Heart left ventricle (tissue), 16 donors: ENCODE results near the gene TMTC4. TPM values are rescaled to one million over a fixed set of nuclear protein-coding genes. Genes with fewer than 3 reads are reported as not detected.
"Not testable (repeated sequence)": the region's sequence is repeated elsewhere in the genome, so short reads cannot be mapped to it uniquely, and the experiment has no call there.

Experiments used
- ATAC-seq, 4 donors: fragments of 200-7000 bp; cut with Tn5 transposase; one replicate each; pipeline ENCODE4 v1.9.1; 2020 to 2022; ENCODE audit warnings: moderate library complexity in 4 of 4, mild to moderate bottlenecking in 3 of 4, moderate number of reproducible peaks in 1 of 4
- DNase-seq, 5 donors: peaks; one replicate each; pipeline ENCODE4 v3.0.0-alpha.2; 2020
- H3K27ac ChIP-seq, 12 donors: fragments of 200-600 bp; sonication (generic) in 4 of 12; one replicate each; pipeline versions ENCODE4 v1.5.0 to v1.8.0; 2016 to 2022; ENCODE audit warnings: mild to moderate bottlenecking in 2 of 12
- H3K27me3 ChIP-seq, 9 donors: fragments of 200-600 bp; sonication (generic) in 2 of 9; one replicate each; pipeline versions ENCODE4 v1.5.1 to v1.8.0; 2016 to 2022; ENCODE audit warnings: mild to moderate bottlenecking in 3 of 9
- H3K36me3 ChIP-seq, 9 donors: fragments of 200-600 bp; sonication (generic) in 2 of 9; one replicate each; pipeline versions ENCODE4 v1.5.0 to v1.8.0; 2018 to 2022; ENCODE audit warnings: mild to moderate bottlenecking in 2 of 9
- H3K4me1 ChIP-seq, 12 donors: fragments of 200-600 bp; sonication (generic) in 4 of 12; one replicate each; pipeline versions ENCODE4 v1.5.0 to v1.8.0; 2016 to 2022; ENCODE audit warnings: mild to moderate bottlenecking in 3 of 12
- H3K4me3 ChIP-seq, 12 donors: fragments of 200-600 bp; sonication (generic) in 4 of 12; one replicate each; pipeline versions ENCODE4 v1.5.0 to v1.8.0; 2017 to 2022; ENCODE audit warnings: mild to moderate bottlenecking in 9 of 12, moderate library complexity in 4 of 12
- H3K9me3 ChIP-seq, 12 donors: fragments of 200-600 bp; sonication (generic) in 4 of 12; one replicate each; pipeline versions ENCODE4 v1.5.0 to v1.8.0; 2016 to 2022; ENCODE audit warnings: mild to moderate bottlenecking in 1 of 12
- CTCF ChIP-seq, 12 donors: fragments of 200-600 bp; sonication (generic) in 4 of 12; IDR thresholded peaks; one replicate each; pipeline versions ENCODE4 v1.5.0 to v1.8.0; 2018 to 2022; ENCODE audit warnings: antibody characterized with exemption in 12 of 12, mild to moderate bottlenecking in 5 of 12
- POLR2A ChIP-seq, 2 donors: fragments of 450-650 bp; IDR thresholded peaks; one replicate each; pipeline ENCODE4 v1.6.1; 2017; ENCODE audit warnings: antibody characterized with exemption in 2 of 2, mild to moderate bottlenecking in 2 of 2, moderate library complexity in 2 of 2
- WGBS, 4 donors: extraction: QIAGEN DNeasy Blood & Tissue Kit in 2 of 4; methylation state at CpG; one replicate each; pipeline versions ENCODE4 v1.1.5 to v1.1.7; 2013 to 2018; 5-methylcytosine and 5-hydroxymethylcytosine counted together
- intact Hi-C, 10 donors: fragments of 100-400 bp; cut with DNase I; formaldehyde crosslinking; loops; one replicate each; pipeline versions ENCODE4 v1.11.1 to v1.14.2; 2022
- polyA plus RNA-seq, 2 donors: library from polyadenylated mRNA; stranded (reverse); fragments of 200-250 nt; gene quantifications; one replicate each; pipeline ENCODE4 v1.2.3, GENCODE V29; 2013
- total RNA-seq, 9 donors: library from RNA; depleted of rRNA in 2 of 9; stranded (reverse); fragments of >200 nt in 2 of 9; fragmentation: NEBNext Ultra II Directional in 3 of 9; extraction: Animal tissue kit (Norgen Biotek cat#: 25700) in 3 of 9; gene quantifications; one replicate each; pipeline versions ENCODE4 v1.1.0 to v1.2.4, GENCODE V29; 2016 to 2023
- donor health status: ischemic (EF 13 %, LVEDD 7.1; RV severe dilation, severe dysfunction).
- donor health status: healthy with polysubstance abuse.
- donor health status: DM: no; HTN: yes; CAD: no.
- donor health status: DM: no; HTN: no; CAD: no.
- donor health status: ischemic (EF 25% LVEDD 6.9; RV normal size, moderate dysfunction).
- donor health status: ischemic (EF 25% LVEDD 5.7; RV mildly dilated, moderate dysfunction).
- donor health status: healthy.
- donor health status: DM: yes; HTN: yes; CAD: no.
- donor health status: ischemic (EF 35%, LVEDD 5.7; RV mildly dilated, moderate dysfunction).
- donor health status: nonischemic (EF 11% LVEDD 7.7; RV severe dilation, severe dysfunction).
- donor health status: DM: yes; HTN: yes; CAD: no.
- donor health status: PGD.
- donor health status: ischemic (EF 29% LVEDD 5.4; RV normal size, mild dysfunction).
- donor health status: nonischemic (EF 23%, LVEDD 6.1; RV moderate dilation, normal function).

TMTC4 gene
- total and polyA plus RNA-seq, 11 donors: 2.4 to 10.3 (median 6.2) TPM

- Histone ChIP-seq H3K4me3 (no peak overlapping the region), H3K36me3 (no peaks in the 10 kb centered on the region), H3K4me1 (no peaks in the 10 kb centered on the region), H3K9me3 (no peaks in the 10 kb centered on the region), H3K27ac (no peak overlapping the region), H3K27me3 (peaks cover 0 to 10% (median 3%) of the 10 kb centered on the region in 9 donors)
- TF ChIP-seq POLR2A (IDR thresholded peaks at IDR 0.05) (no peak), CTCF (IDR thresholded peaks at IDR 0.05) (no peak)
- 62 to 76% (median 70%) methylated on average over 2 of the region's 2 CpGs for WGBS, 4 donors
- no peak for DNase-seq
- no peak for ATAC-seq
- intact Hi-C loops: loop anchor here in 1 of 10 donors (5.0 kb wide), 1 partner anchor 383 kb away; no protein-coding TSS in a partner anchor
Measured at GRCh38 chr13:100714478-100714877, 39.9 kb upstream of the TMTC4 start.

GRCh38 chr13:100710176-100710575 lies 35.6 kb upstream of the TMTC4 start:
- no peaks in the 10 kb centered on the region for H3K36me3 ChIP-seq
- no peaks in the 10 kb centered on the region for H3K27me3 ChIP-seq
- no peak overlapping the region for H3K4me3 ChIP-seq
- 95 to 96% (median 96%) methylated on average over 5 of the region's 5 CpGs for WGBS, 4 donors
- H3K27ac ChIP-seq: no peak overlapping the region
- intact Hi-C loops: loop anchor here in 1 of 10 donors (5.0 kb wide), 1 partner anchor 387 kb away; no protein-coding TSS in a partner anchor
- H3K4me1 ChIP-seq: no peaks in the 10 kb centered on the region
- ATAC-seq (no peak), DNase-seq (no peak)
- no peak for TF ChIP-seq CTCF (IDR thresholded peaks at IDR 0.05)
- TF ChIP-seq POLR2A (IDR thresholded peaks at IDR 0.05): no peak
- no peaks in the 10 kb centered on the region for H3K9me3 ChIP-seq

- TF ChIP-seq CTCF (IDR thresholded peaks at IDR 0.05) (no peak), POLR2A (IDR thresholded peaks at IDR 0.05) (no peak)
- WGBS, 4 donors: 81 to 83% (median 81%) methylated on average over 12 of the region's 12 CpGs
- intact Hi-C loops: no loop called here
- H3K4me3 ChIP-seq: no peak overlapping the region
- DNase-seq (no peak), ATAC-seq (no peak)
- H3K27me3 ChIP-seq: no peaks in the 10 kb centered on the region
- no peak overlapping the region for H3K27ac ChIP-seq
- H3K36me3 ChIP-seq: no peaks in the 10 kb centered on the region
- H3K9me3 ChIP-seq: no peaks in the 10 kb centered on the region
- H3K4me1 ChIP-seq: no peaks in the 10 kb centered on the region
Measured at GRCh38 chr13:100707818-100708740, 33.5 kb upstream of the TMTC4 start.

- H3K4me3 ChIP-seq, H3K36me3 ChIP-seq, intact Hi-C loops, H3K9me3 ChIP-seq, H3K27ac ChIP-seq, ATAC-seq, DNase-seq, H3K27me3 ChIP-seq, H3K4me1 ChIP-seq: not testable (repeated sequence)
- 40 to 52% (median 45%) methylated on average over 4 to 10 of the region's 16 CpGs; no CpG with 5 or more reads in 1 of the 4 donors for WGBS, 4 donors
Measured at GRCh38 chr13:100698331-100698730, 23.7 kb upstream of the TMTC4 start.
